Heart right ventricle (tissue), 16 donors: ENCODE measurements around the gene C2CD5. TPM values are rescaled to one million over a fixed set of nuclear protein-coding genes. Genes with fewer than 3 reads are reported as not detected.
A peak's percentile ranks its signal among the peaks of the same experiment; 100 is the strongest.

Source experiments
- ATAC-seq, 8 donors: fragments of 200-7000 bp; cut with Tn5 transposase; one replicate each; pipeline ENCODE4 v1.9.1; 2020; ENCODE audit warnings: mild to moderate bottlenecking in 8 of 8, moderate library complexity in 8 of 8, moderate number of reproducible peaks in 1 of 8
- DNase-seq, 2 donors: peaks; one replicate each; pipeline ENCODE4 v3.0.0-alpha.2; 2020
- H3K27ac ChIP-seq, 10 donors: fragments of 200-600 bp; sonication (generic) in 2 of 10; one replicate each; pipeline versions ENCODE4 v1.5.0 to v1.8.0; 2020 to 2022; ENCODE audit warnings: mild to moderate bottlenecking in 3 of 10
- H3K27me3 ChIP-seq, 7 donors: fragments of 200-600 bp; one replicate each; pipeline ENCODE4 v1.8.0; 2021 to 2022; ENCODE audit warnings: mild to moderate bottlenecking in 2 of 7
- H3K36me3 ChIP-seq, 9 donors: fragments of 200-600 bp; sonication (generic) in 1 of 9; one replicate each; pipeline versions ENCODE4 v1.5.0 to v1.8.0; 2020 to 2022; ENCODE audit warnings: mild to moderate bottlenecking in 2 of 9
- H3K4me1 ChIP-seq, 9 donors: fragments of 200-600 bp; sonication (generic) in 1 of 9; one replicate each; pipeline versions ENCODE4 v1.5.0 to v1.8.0; 2020 to 2022; ENCODE audit warnings: mild to moderate bottlenecking in 4 of 9
- H3K4me3 ChIP-seq, 10 donors: fragments of 200-600 bp; sonication (generic) in 2 of 10; one replicate each; pipeline versions ENCODE4 v1.5.0 to v1.8.0; 2020 to 2022; ENCODE audit warnings: mild to moderate bottlenecking in 7 of 10, moderate library complexity in 2 of 10
- H3K9me3 ChIP-seq, 11 donors: fragments of 200-600 bp in 10 of 11; sonication (generic) in 2 of 11; one replicate each; pipeline versions ENCODE4 v1.5.0 to v1.8.0; 2013 to 2022; ENCODE audit warnings: mild to moderate bottlenecking in 2 of 11, control low read depth in 1 of 11, moderate library complexity in 1 of 11
- CTCF ChIP-seq, 9 donors: fragments of 200-600 bp; sonication (generic) in 2 of 9; IDR thresholded peaks; one replicate each; pipeline versions ENCODE4 v1.5.0 to v1.8.0; 2021 to 2022; ENCODE audit warnings: antibody characterized with exemption in 9 of 9, mild to moderate bottlenecking in 5 of 9, moderate library complexity in 1 of 9
- WGBS, 2 donors: extraction: QIAGEN DNeasy Blood & Tissue Kit; methylation state at CpG; one replicate each; pipeline ENCODE4 v1.1.7; 2013; ENCODE audit warnings: inconsistent platforms in 1 of 2; 5-methylcytosine and 5-hydroxymethylcytosine counted together
- intact Hi-C, 10 donors: fragments of 100-400 bp; cut with DNase I; formaldehyde crosslinking; loops; one replicate each; pipeline versions ENCODE4 v1.11.1 to v1.14.2; 2022
- polyA plus RNA-seq, 2 donors: library from polyadenylated mRNA; stranded (reverse); fragments of 200-250 nt; gene quantifications; one replicate each; pipeline ENCODE4 v1.2.3, GENCODE V29; 2013
- total RNA-seq, 10 donors: library from RNA; stranded (reverse); fragmentation: NEBNext Ultra II Directional in 3 of 10; extraction: Animal tissue kit (Norgen Biotek cat#: 25700) in 3 of 10; gene quantifications; one replicate each; pipeline versions ENCODE4 v1.2.1 to v1.2.4, GENCODE V29; 2021 to 2023
- donor health status: Arrhythmogenic right ventricular cardiomyopathy.
- donor health status: ischemic (EF 13 %, LVEDD 7.1; RV severe dilation, severe dysfunction).
- donor health status: healthy with polysubstance abuse.
- donor health status: DM: no; HTN: yes; CAD: no.
- donor health status: DM: no; HTN: no; CAD: no.
- donor health status: ischemic (EF 25% LVEDD 6.9; RV normal size, moderate dysfunction).
- donor health status: ischemic (EF 25% LVEDD 5.7; RV mildly dilated, moderate dysfunction).
- donor health status: healthy.
- donor health status: DM: yes; HTN: yes; CAD: no.
- donor health status: Ischemic cardiomyopathy.
- donor health status: ischemic (EF 35%, LVEDD 5.7; RV mildly dilated, moderate dysfunction).
- donor health status: nonischemic (EF 11% LVEDD 7.7; RV severe dilation, severe dysfunction).
- donor health status: DM: yes; HTN: yes; CAD: no.
- donor health status: PGD.
- donor health status: ischemic (EF 29% LVEDD 5.4; RV normal size, mild dysfunction).
- donor health status: nonischemic (EF 23%, LVEDD 6.1; RV moderate dilation, normal function).

The C2CD5 gene
- total and polyA plus RNA-seq, 12 donors, result 5.0 to 30.2 (median 20.2) TPM

DNA sequence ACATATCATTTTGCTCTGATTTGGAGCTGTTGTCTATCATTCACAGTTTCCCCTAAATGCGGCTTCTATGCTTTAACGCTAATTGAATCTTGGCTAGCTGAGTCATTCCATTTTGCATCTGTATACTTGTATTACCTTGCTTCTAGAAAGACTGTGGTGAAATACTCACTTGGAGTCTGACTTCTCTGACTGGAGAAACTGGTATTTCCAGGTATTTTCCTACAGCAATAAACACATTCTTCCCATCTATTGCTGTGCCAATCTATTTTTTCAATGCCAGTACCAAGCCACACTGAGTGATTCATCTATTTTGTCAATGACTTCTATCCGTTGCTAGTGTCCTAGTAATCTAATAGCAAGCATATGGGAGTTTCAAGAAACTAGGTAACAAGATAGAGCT is 133.9 kb downstream of the C2CD5 start:
- 89 to 90% methylated on average over 3 of the region's 3 CpGs for WGBS, 2 donors
- TF ChIP-seq CTCF (IDR thresholded peaks at IDR 0.05), result no peak
- no peaks in the 10 kb centered on the region for H3K27me3 ChIP-seq
- ATAC-seq (no peak), DNase-seq (no peak)
- peaks cover 0 to 23% (median 5%) of the 10 kb centered on the region in 9 donors for H3K4me1 ChIP-seq
- no peaks in the 10 kb centered on the region for H3K9me3 ChIP-seq
- intact Hi-C loops, result no loop called here
- H3K36me3 ChIP-seq, result no peaks in the 10 kb centered on the region
- peak overlapping the region in 1 of 10 donors; percentile 80 for H3K27ac ChIP-seq
- peak overlapping the region in 1 of 10 donors; percentile 38 for H3K4me3 ChIP-seq

DNA sequence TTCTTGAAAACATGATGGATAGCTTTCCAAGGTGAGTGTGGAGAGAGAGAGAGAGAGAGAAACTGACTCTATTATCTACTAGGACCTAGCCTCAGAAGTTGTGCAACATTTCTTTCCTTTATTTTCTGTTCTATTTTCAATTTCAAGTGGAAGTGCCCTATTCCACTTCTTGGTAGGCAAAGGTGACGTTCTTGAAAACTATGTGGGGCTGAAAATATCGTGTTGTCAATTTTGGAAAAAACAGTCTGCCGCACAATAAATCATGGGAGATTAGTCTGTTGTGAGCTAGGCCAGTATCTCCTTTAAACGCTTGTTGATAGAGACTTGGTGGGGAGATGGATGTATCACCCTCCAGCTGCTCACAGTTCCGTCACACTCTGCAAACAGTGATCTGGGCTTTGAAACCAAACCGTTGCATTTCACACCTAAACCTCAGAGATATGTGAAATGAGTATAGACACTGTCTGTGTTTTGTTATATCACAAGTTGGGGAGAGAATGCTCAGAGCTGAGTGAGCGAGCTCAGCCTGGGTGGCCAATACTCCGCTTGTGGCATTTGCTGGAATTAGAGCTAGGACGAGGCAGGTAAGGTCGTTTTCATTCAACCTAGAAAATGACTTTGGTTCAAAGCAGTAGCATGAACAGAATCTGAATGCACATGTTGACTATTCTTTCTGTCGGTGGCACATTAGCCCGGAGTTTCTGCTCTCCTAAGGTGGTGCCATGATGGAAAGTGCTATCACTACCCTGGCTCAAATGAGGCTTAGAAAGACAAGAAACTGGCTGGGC is 134.8 kb downstream of the C2CD5 start:
- no peak for DNase-seq
- Histone ChIP-seq H3K27me3 (no peaks in the 10 kb centered on the region), H3K27ac (peak overlapping the region in 1 of 10 donors; percentile 80), H3K4me3 (peak overlapping the region in 1 of 10 donors; percentile 38), H3K4me1 (peaks cover 0 to 14% (median 0%) of the 10 kb centered on the region in 9 donors), H3K36me3 (no peaks in the 10 kb centered on the region), H3K9me3 (peaks cover 0 to 5% (median 0%) of the 10 kb centered on the region in 11 donors)
- WGBS, 2 donors, result 78 to 79% methylated on average over 12 of the region's 12 CpGs
- peak in 2 of 8 donors; percentile 45 to 46 for ATAC-seq
- no peak for TF ChIP-seq CTCF (IDR thresholded peaks at IDR 0.05)
- intact Hi-C loops, result no loop called here

- Histone ChIP-seq H3K27ac (peak overlapping the region in 1 of 10 donors; percentile 68), H3K36me3 (no peaks in the 10 kb centered on the region), H3K4me3 (no peak overlapping the region), H3K27me3 (no peaks in the 10 kb centered on the region), H3K9me3 (peaks cover 0 to 7% (median 0%) of the 10 kb centered on the region in 11 donors), H3K4me1 (peaks cover 0 to 10% (median 0%) of the 10 kb centered on the region in 9 donors)
- 47 to 55% methylated on average over 8 of the region's 8 CpGs for WGBS, 2 donors
- DNase-seq (no peak), ATAC-seq (no peak)
- no peak for TF ChIP-seq CTCF (IDR thresholded peaks at IDR 0.05)
- intact Hi-C loops, result no loop called here
Observed at GRCh38 chr12:22408610-22409376, 135.5 kb downstream of the C2CD5 start.

DNA sequence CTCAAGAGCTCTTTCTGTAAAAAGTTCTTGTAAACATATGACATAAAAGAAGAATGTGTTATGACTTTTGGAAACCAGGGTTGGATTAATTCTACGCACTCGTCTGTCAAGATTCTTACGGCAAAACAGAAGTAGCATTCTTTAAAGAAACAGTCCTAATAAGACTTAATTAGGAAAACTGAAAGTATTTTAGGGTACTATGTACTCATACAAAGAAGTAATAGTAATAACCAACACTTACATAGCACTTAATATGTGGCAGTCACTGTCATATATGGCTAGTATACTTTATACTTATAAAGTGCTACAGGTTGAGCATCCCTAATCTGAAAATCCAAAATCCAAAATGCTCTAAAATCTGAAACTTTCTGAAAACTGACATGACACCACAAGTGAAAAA is 136.9 kb downstream of the C2CD5 start:
- intact Hi-C loops, result no loop called here
- no peak for ATAC-seq
- H3K4me1 ChIP-seq, result peaks cover 0 to 10% (median 0%) of the 10 kb centered on the region in 9 donors
- no peak for DNase-seq
- H3K4me3 ChIP-seq, result no peak overlapping the region
- peaks cover 0 to 7% (median 0%) of the 10 kb centered on the region in 11 donors for H3K9me3 ChIP-seq
- H3K27me3 ChIP-seq, result no peaks in the 10 kb centered on the region
- WGBS, 2 donors, result 92 to 93% methylated on average over 3 of the region's 3 CpGs
- peak overlapping the region in 1 of 10 donors; percentile 32 for H3K27ac ChIP-seq
- no peaks in the 10 kb centered on the region for H3K36me3 ChIP-seq
- no peak for TF ChIP-seq CTCF (IDR thresholded peaks at IDR 0.05)
